ENCODE measurements around the gene OR10C1. TPM values are rescaled to one million over a fixed set of nuclear protein-coding genes. Genes with fewer than 3 reads are reported as not detected.

The OR10C1 gene
- total RNA-seq, 1 experiment from 2014 or later = not detected

GRCh38 chr6:29488874-29489273 is 49.8 kb downstream of the OR10C1 start:
- intact Hi-C loops (cut with micrococcal nuclease; ENCODE audit: unreplicated experiment) (no loop called here), in situ Hi-C loops (cut with HindIII; ENCODE audit: low pct_unique_long_range_greater_than_20kb, low sequenced_read_pairs) (no loop called here)
- H3K27me3 ChIP-seq (ENCODE audit: control insufficient read depth, insufficient read depth, low read length) = no peaks in the 10 kb centered on the region
- no peak overlapping the region for H3K4me3 ChIP-seq (ENCODE audit: low read depth in 2 of 2, low read length in 2 of 2)
- no peak overlapping the region for H3K27ac ChIP-seq (ENCODE audit: low read length)
- ATAC-seq = no peak
- ChIA-PET POLR2A (no interaction called here), CTCF (no interaction called here)
- no peaks in the 10 kb centered on the region for H3K4me1 ChIP-seq (ENCODE audit: control insufficient read depth, insufficient read depth, low read length)
- no peaks in the 10 kb centered on the region for H3K36me3 ChIP-seq (ENCODE audit: control insufficient read depth, insufficient read depth, low read length)
- TF ChIP-seq, protein P1, sequence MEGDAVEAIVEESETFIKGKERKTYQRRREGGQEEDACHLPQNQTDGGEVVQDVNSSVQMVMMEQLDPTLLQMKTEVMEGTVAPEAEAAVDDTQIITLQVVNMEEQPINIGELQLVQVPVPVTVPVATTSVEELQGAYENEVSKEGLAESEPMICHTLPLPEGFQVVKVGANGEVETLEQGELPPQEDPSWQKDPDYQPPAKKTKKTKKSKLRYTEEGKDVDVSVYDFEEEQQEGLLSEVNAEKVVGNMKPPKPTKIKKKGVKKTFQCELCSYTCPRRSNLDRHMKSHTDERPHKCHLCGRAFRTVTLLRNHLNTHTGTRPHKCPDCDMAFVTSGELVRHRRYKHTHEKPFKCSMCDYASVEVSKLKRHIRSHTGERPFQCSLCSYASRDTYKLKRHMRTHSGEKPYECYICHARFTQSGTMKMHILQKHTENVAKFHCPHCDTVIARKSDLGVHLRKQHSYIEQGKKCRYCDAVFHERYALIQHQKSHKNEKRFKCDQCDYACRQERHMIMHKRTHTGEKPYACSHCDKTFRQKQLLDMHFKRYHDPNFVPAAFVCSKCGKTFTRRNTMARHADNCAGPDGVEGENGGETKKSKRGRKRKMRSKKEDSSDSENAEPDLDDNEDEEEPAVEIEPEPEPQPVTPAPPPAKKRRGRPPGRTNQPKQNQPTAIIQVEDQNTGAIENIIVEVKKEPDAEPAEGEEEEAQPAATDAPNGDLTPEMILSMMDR (IDR thresholded peaks at IDR 0.05) = no peak
- no peak for TF ChIP-seq TCF7L2 (IDR thresholded peaks at IDR 0.05; ENCODE audit: low read depth, low read length)
- DNase-seq (ENCODE audit: low read depth, low spot score) = no peak
- BruUV-seq (replicated peaks) = no TSS peak
- H3K9me3 ChIP-seq (ENCODE audit: control insufficient read depth, insufficient read depth, low read depth, low read length) = no peaks in the 10 kb centered on the region

DNA sequence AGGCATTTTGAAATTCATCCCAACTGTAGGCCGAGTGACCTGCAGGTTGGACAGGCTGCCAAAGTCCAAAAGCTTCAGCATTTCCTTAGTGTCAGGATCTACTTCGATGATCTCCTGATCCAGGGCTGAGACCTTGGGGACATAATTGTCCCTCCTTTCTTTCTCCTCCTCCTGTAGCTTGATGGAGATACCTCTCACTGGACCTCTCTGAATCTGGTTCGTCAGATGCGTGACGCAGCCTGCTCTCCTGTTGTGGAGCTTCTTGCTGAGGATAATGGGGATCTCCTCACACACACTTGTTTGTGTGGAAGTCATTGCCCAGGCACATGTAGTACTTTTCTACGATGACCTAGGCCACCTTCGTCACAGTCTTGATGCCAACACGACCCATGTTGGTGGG is 50.2 kb downstream of the OR10C1 start:
- no peaks in the 10 kb centered on the region for H3K9me3 ChIP-seq (ENCODE audit: control insufficient read depth, insufficient read depth, low read depth, low read length)
- intact Hi-C loops (cut with micrococcal nuclease; ENCODE audit: unreplicated experiment) (no loop called here), in situ Hi-C loops (cut with HindIII; ENCODE audit: low pct_unique_long_range_greater_than_20kb, low sequenced_read_pairs) (no loop called here)
- H3K36me3 ChIP-seq (ENCODE audit: control insufficient read depth, insufficient read depth, low read length) = no peaks in the 10 kb centered on the region
- no peaks in the 10 kb centered on the region for H3K4me1 ChIP-seq (ENCODE audit: control insufficient read depth, insufficient read depth, low read length)
- DNase-seq (ENCODE audit: low read depth, low spot score) = no peak
- no peaks in the 10 kb centered on the region for H3K27me3 ChIP-seq (ENCODE audit: control insufficient read depth, insufficient read depth, low read length)
- H3K27ac ChIP-seq (ENCODE audit: low read length) = no peak overlapping the region
- H3K4me3 ChIP-seq (ENCODE audit: low read depth in 2 of 2, low read length in 2 of 2) = no peak overlapping the region
- ChIA-PET POLR2A (no interaction called here), CTCF (no interaction called here)
- ATAC-seq = no peak
- TF ChIP-seq, protein P1 (IDR thresholded peaks at IDR 0.05) = no peak
- TF ChIP-seq REST (IDR thresholded peaks at IDR 0.05; ENCODE audit: insufficient read depth in 1 of 2, low read depth in 2 of 2, low read length in 1 of 2) (no peak), SIN3A (IDR thresholded peaks at IDR 0.05; ENCODE audit: borderline replicate concordance, insufficient read depth, low read depth, low read length) (no peak), TCF7L2 (IDR thresholded peaks at IDR 0.05; ENCODE audit: low read depth, low read length) (no peak), POLR2AphosphoS5 (IDR thresholded peaks at IDR 0.05; ENCODE audit: low read depth, low read length) (no peak)
- no TSS peak for BruUV-seq (replicated peaks)

DNA sequence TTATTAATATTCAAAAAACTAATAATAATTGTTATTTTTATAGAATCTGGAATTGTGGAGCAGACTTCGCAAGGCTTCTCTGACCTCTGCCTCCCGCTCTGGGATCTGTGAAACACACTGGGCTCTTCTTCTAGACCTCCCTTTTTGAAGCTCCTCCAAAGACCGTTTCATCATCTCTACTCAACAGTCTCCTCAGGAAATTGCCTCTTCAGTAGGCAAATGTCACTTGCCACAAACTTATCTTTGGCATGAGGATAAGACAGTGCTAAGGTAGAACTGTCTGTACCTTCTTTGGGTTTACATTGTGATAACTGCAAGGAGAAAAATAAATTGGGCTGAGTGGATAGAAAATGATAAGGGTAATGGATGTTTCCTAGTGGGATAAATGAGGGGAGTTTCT is 50.9 kb downstream of the OR10C1 start:
- no peak for DNase-seq (ENCODE audit: low read depth, low spot score)
- no peak overlapping the region for H3K4me3 ChIP-seq (ENCODE audit: low read depth in 2 of 2, low read length in 2 of 2)
- no TSS peak for BruUV-seq (replicated peaks)
- H3K27me3 ChIP-seq (ENCODE audit: control insufficient read depth, insufficient read depth, low read length) = no peaks in the 10 kb centered on the region
- H3K4me1 ChIP-seq (ENCODE audit: control insufficient read depth, insufficient read depth, low read length) = no peaks in the 10 kb centered on the region
- no peaks in the 10 kb centered on the region for H3K36me3 ChIP-seq (ENCODE audit: control insufficient read depth, insufficient read depth, low read length)
- ATAC-seq = no peak
- no peak overlapping the region for H3K27ac ChIP-seq (ENCODE audit: low read length)
- CTCF ChIA-PET = no interaction called here
- in situ Hi-C loops (cut with HindIII; ENCODE audit: low pct_unique_long_range_greater_than_20kb, low sequenced_read_pairs) (no loop called here), intact Hi-C loops (cut with micrococcal nuclease; ENCODE audit: unreplicated experiment) (no loop called here)
- POLR2A ChIA-PET = no interaction called here
- TF ChIP-seq SIN3A (IDR thresholded peaks at IDR 0.05; ENCODE audit: borderline replicate concordance, insufficient read depth, low read depth, low read length) (no peak), POLR2AphosphoS5 (IDR thresholded peaks at IDR 0.05; ENCODE audit: low read depth, low read length) (no peak), REST (IDR thresholded peaks at IDR 0.05; ENCODE audit: insufficient read depth in 1 of 2, low read depth in 2 of 2, low read length in 1 of 2) (no peak), TCF7L2 (IDR thresholded peaks at IDR 0.05; ENCODE audit: low read depth, low read length) (no peak)
- TF ChIP-seq, protein P1 (IDR thresholded peaks at IDR 0.05) = no peak
- no peaks in the 10 kb centered on the region for H3K9me3 ChIP-seq (ENCODE audit: control insufficient read depth, insufficient read depth, low read depth, low read length)
